ENCODE results near the gene MPDU1. TPM values are rescaled to one million over a fixed set of nuclear protein-coding genes. Genes with fewer than 3 reads are reported as not detected.

The MPDU1 gene
- total and polyA plus RNA-seq, 2 of the 4 experiments (the other 2 are of a cell fraction): 135 to 149 TPM

GRCh38 chr17:7577327-7578199 lies 6.1 kb upstream of the MPDU1 start:
- H2BK5ac ChIP-seq (ENCODE audit: low read depth, low read length, poor library complexity, severe bottlenecking): no peak overlapping the region
- peaks cover 54% of the 10 kb centered on the region for H3K36me3 ChIP-seq (ENCODE audit: control insufficient read depth, insufficient read depth, low read length)
- no peak overlapping the region for H3K18ac ChIP-seq (ENCODE audit: low read depth, low read length)
- H4K91ac ChIP-seq (ENCODE audit: insufficient read depth, low read depth, low read length): no peak overlapping the region
- peak overlapping the region; percentile 24; the same call in 1 of the 2 replicates for H3K23ac ChIP-seq (ENCODE audit: low read depth, low read length)
- CTCF ChIA-PET: interaction anchor here (0.6 kb wide), 1 partner anchor 143 kb away, joined by 4 read pairs; the partner anchor contains the start of gene TMEM102
- H3K27me3 ChIP-seq (ENCODE audit: control insufficient read depth, insufficient read depth, low read length): no peaks in the 10 kb centered on the region
- BruUV-seq (replicated peaks): TSS peak; percentile 49
- no peaks in the 10 kb centered on the region for H3K9me3 ChIP-seq (ENCODE audit: control insufficient read depth, insufficient read depth, low read length)
- H2BK15ac ChIP-seq (ENCODE audit: low read depth, low read length): no peak overlapping the region
- no peak overlapping the region for H3K4me2 ChIP-seq (ENCODE audit: low read depth, low read length)
- dilution Hi-C loops (cut with HindIII; ENCODE audit: low sequenced_read_pairs, unreplicated experiment) (no loop called here), intact Hi-C loops (cut with micrococcal nuclease) (no loop called here), in situ Hi-C loops (cut with MboI; ENCODE audit: low sequenced_read_pairs) (no loop called here)
- H3K4ac ChIP-seq (ENCODE audit: low read depth, low read length): no peak overlapping the region
- H4K8ac ChIP-seq (ENCODE audit: low read depth in 2 of 2, low read length in 2 of 2): no peak overlapping the region
- no peak for ATAC-seq (ENCODE audit: low read depth)
- POLR2A ChIA-PET (ENCODE audit: unreplicated experiment): no interaction called here
- no peak overlapping the region for H3K27ac ChIP-seq (ENCODE audit: insufficient read depth, low read length)
- no peak overlapping the region for H2BK120ac ChIP-seq (ENCODE audit: low read depth, low read length)
- no peak overlapping the region for H3K4me3 ChIP-seq (ENCODE audit: insufficient read depth, low read depth, low read length)
- no peak overlapping the region for H2AK5ac ChIP-seq (ENCODE audit: low read depth, low read length)
- H2BK20ac ChIP-seq (ENCODE audit: low read depth, low read length): no peak overlapping the region
- DNase-seq: no peak
- H4K20me1 ChIP-seq (ENCODE audit: insufficient read depth, low read length): peaks cover 70% of the 10 kb centered on the region
- H3K56ac ChIP-seq (ENCODE audit: extremely low read depth, insufficient read depth, low read length): no peak overlapping the region
- no peak overlapping the region for H3K14ac ChIP-seq (replicated peaks; ENCODE audit: low read depth, low read length)
- H3K4me1 ChIP-seq (ENCODE audit: control insufficient read depth, insufficient read depth, low read length): peaks cover 23% of the 10 kb centered on the region
- H2AFZ ChIP-seq (replicated peaks; ENCODE audit: low read length, poor library complexity): no peak overlapping the region
- WGBS, 2 experiments (ENCODE audit: extremely low coverage in 2 of 2, insufficient read length in 1 of 2): 92% methylated on average over 6 of the region's 17 CpGs; no CpG with 5 or more reads in 1 of the 2 experiments
- peaks cover 21% of the 10 kb centered on the region for H3K9me1 ChIP-seq (ENCODE audit: insufficient read depth, low read length)
- H4K5ac ChIP-seq (ENCODE audit: low read depth, low read length): no peak overlapping the region
- H3K79me1 ChIP-seq (ENCODE audit: low read depth in 1 of 2, low read length in 2 of 2): peaks cover 12 to 73% of the 10 kb centered on the region in 2 experiments
- H2AK9ac ChIP-seq (replicated peaks; ENCODE audit: low read depth, low read length, poor library complexity): no peak overlapping the region
- H3K9ac ChIP-seq (ENCODE audit: low read depth, low read length): no peak overlapping the region
- TF ChIP-seq MAZ (IDR thresholded peaks at IDR 0.05; ENCODE audit: borderline replicate concordance, low read depth, low read length) (no peak), CTCF (conservative IDR thresholded peaks at IDR 0.05; ENCODE audit: low read depth, low read length) (no peak), CHD1 (IDR thresholded peaks at IDR 0.05; ENCODE audit: low read depth, low read length) (no peak), BHLHE40 (IDR thresholded peaks at IDR 0.05; ENCODE audit: low read depth, low read length) (no peak), USF2 (IDR thresholded peaks at IDR 0.05; ENCODE audit: low read depth, low read length) (no peak), ELK1 (IDR thresholded peaks at IDR 0.05; ENCODE audit: borderline replicate concordance, low read depth, low read length) (no peak), RCOR1 (IDR thresholded peaks at IDR 0.05; ENCODE audit: insufficient replicate concordance, low read length) (no peak), CEBPB (IDR thresholded peaks at IDR 0.05; ENCODE audit: low read depth, low read length) (no peak), MAFK (IDR thresholded peaks at IDR 0.05; ENCODE audit: low read depth, low read length) (no peak), RAD21 (IDR thresholded peaks at IDR 0.05; ENCODE audit: low read length) (no peak), RFX5 (IDR thresholded peaks at IDR 0.05; ENCODE audit: low read depth, low read length) (no peak), MXI1 (IDR thresholded peaks at IDR 0.05; ENCODE audit: borderline replicate concordance, low read depth, low read length) (no peak), NFE2L2 (IDR thresholded peaks at IDR 0.05; ENCODE audit: low read depth, low read length) (no peak), SMC3 (IDR thresholded peaks at IDR 0.05; ENCODE audit: low read depth, low read length) (no peak)

All from IMR-90 (cell line).